HEK293T (cell line): ENCODE results near the gene NXPH4.

ENCODE experiments used
- CTCF ChIA-PET: fragments of 350-600 bp; formaldehyde crosslinking; extraction: SDS; loops from one replicate; lab custom pipeline; 2021; ENCODE audit warnings: antibody characterized with exemption, inconsistent platforms; lab: Yijun Ruan, JAX
- POLR2A ChIA-PET: fragments of 350-600 bp; formaldehyde crosslinking; extraction: SDS; loops from one replicate; lab custom pipeline; 2020; ENCODE audit warnings: antibody characterized with exemption, inconsistent platforms; lab: Yijun Ruan, JAX
- DNase-seq: peaks from one replicate; pipeline ENCODE4 v3.0.0; 2012; ENCODE audit warnings: mixed read lengths; ENCODE audit errors: extremely low spot score
- ARNT ChIP-seq: fragments of 450-650 bp; IDR thresholded peaks from 2 replicates; pipeline ENCODE4 v1.6.1; 2017; ENCODE audit warnings: mild to moderate bottlenecking
- BHLHE40 ChIP-seq: fragments of 450-650 bp; IDR thresholded peaks from 2 replicates; pipeline ENCODE4 v1.6.1; 2016; ENCODE audit warnings: mild to moderate bottlenecking, moderate library complexity, borderline replicate concordance
- CTBP1 ChIP-seq: fragments of 450-650 bp; IDR thresholded peaks from 2 replicates; pipeline ENCODE4 v1.6.1; 2016; ENCODE audit warnings: borderline replicate concordance
- ELF4 ChIP-seq: fragments of 450-650 bp; IDR thresholded peaks from 2 replicates; pipeline ENCODE4 v1.6.1; 2017; ENCODE audit warnings: antibody characterized with exemption
- FOXA1 ChIP-seq: fragments of 450-650 bp; IDR thresholded peaks from 2 replicates; pipeline ENCODE4 v1.6.1; 2016; ENCODE audit warnings: mild to moderate bottlenecking
- FOXK2 ChIP-seq: fragments of 450-650 bp; IDR thresholded peaks from 2 replicates; pipeline ENCODE4 v1.6.1; 2016; ENCODE audit warnings: mild to moderate bottlenecking
- FOXM1 ChIP-seq: fragments of 450-650 bp; IDR thresholded peaks from 2 replicates; pipeline ENCODE4 v1.6.1; 2017; ENCODE audit warnings: mild to moderate bottlenecking, borderline replicate concordance
- HDGF ChIP-seq: fragments of 450-650 bp; IDR thresholded peaks from 2 replicates; pipeline ENCODE4 v1.6.1; 2017; ENCODE audit warnings: antibody characterized with exemption, borderline replicate concordance
- L3MBTL2 ChIP-seq: fragments of 450-650 bp; conservative IDR thresholded peaks from 2 replicates; pipeline ENCODE4 v1.6.1; 2016; ENCODE audit warnings: mild to moderate bottlenecking
- NFRKB ChIP-seq: fragments of 450-650 bp; IDR thresholded peaks from 2 replicates; pipeline ENCODE4 v1.6.1; 2016; ENCODE audit warnings: mild to moderate bottlenecking, moderate library complexity
- PKNOX1 ChIP-seq: fragments of 450-650 bp; IDR thresholded peaks from 2 replicates; pipeline ENCODE4 v1.6.1; 2016
- SP1 ChIP-seq: fragments of 450-650 bp; IDR thresholded peaks from 2 replicates; pipeline ENCODE4 v1.6.1; 2017
- SUZ12 ChIP-seq: fragments of 450-650 bp; IDR thresholded peaks from 2 replicates; pipeline ENCODE4 v1.6.1; 2016; ENCODE audit warnings: mild to moderate bottlenecking
- TARDBP ChIP-seq: fragments of 450-650 bp; IDR thresholded peaks from 2 replicates; pipeline ENCODE4 v1.6.1; 2016
- ZNF384 ChIP-seq: fragments of 450-650 bp; IDR thresholded peaks from 2 replicates; pipeline ENCODE4 v1.6.1; 2016

NXPH4 gene

GRCh38 chr12:57216014-57216911 is at the start of gene NXPH4:
Gene NXPH4 (plus strand): TSS chr12:57216794. CDS start chr12:57216970, 176 bp downstream.
- POLR2A ChIA-PET = interaction anchor here (1.1 to 7.3 kb wide), 4 partner anchors 11 to 35 kb away, joined by 3 to 87 read pairs (median 3); partner anchors contain the start of genes SHMT2 and STAC3
- CTCF ChIA-PET = interaction anchor here (2.6 to 4.7 kb wide), 2 partner anchors 25 to 27 kb away, joined by 15 to 121 read pairs; a partner anchor contains a TSS
- DNase-seq = peak; percentile 58
- TF ChIP-seq FOXK2 (no peak), PKNOX1 (peak; percentile 50; the same call in 1 of the 2 replicates)

GRCh38 chr12:57166971-57167371 is 49.6 kb upstream of the NXPH4 start:
- ChIA-PET CTCF (interaction anchor here (1.0 kb wide), 1 partner anchor 9 kb away, joined by 3 read pairs; no protein-coding TSS in a partner anchor), POLR2A (no interaction called here)
- no peak for DNase-seq
- TF ChIP-seq SUZ12 (no peak), FOXK2 (no peak), PKNOX1 (no peak), ARNT (no peak), ZNF384 (no peak), SP1 (no peak), TARDBP (no peak), L3MBTL2 (no peak)

- CTCF ChIA-PET = no interaction called here
- TF ChIP-seq FOXM1 = no peak
- TF ChIP-seq ZNF384 = no peak
- no peak for TF ChIP-seq FOXK2
- TF ChIP-seq CTBP1 = no peak
- no peak for TF ChIP-seq NFRKB
- no peak for TF ChIP-seq TARDBP
- TF ChIP-seq ELF4 = no peak
- POLR2A ChIA-PET = no interaction called here
- no peak for DNase-seq
Measured at GRCh38 chr12:57168058-57168457, 48.5 kb upstream of the NXPH4 start.

GRCh38 chr12:57169046-57169795 is 47.4 kb upstream of the NXPH4 start:
- TF ChIP-seq HDGF = no peak
- POLR2A ChIA-PET = no interaction called here
- CTCF ChIA-PET = interaction anchor here (0.5 to 1.2 kb wide), 2 partner anchors 21 to 45 kb away, joined by 3 to 4 read pairs; no protein-coding TSS in a partner anchor
- no peak for DNase-seq

- ChIA-PET POLR2A (no interaction called here), CTCF (interaction anchor here (1.2 kb wide), 1 partner anchor 46 kb away, joined by 4 read pairs; no protein-coding TSS in a partner anchor)
- TF ChIP-seq FOXM1 (no peak), L3MBTL2 (no peak)
- DNase-seq = no peak
Measured at GRCh38 chr12:57169969-57170368, 46.6 kb upstream of the NXPH4 start.

- CTCF ChIA-PET = no interaction called here
- TF ChIP-seq BHLHE40 (no peak), ZNF384 (no peak), PKNOX1 (no peak), HDGF (no peak), FOXM1 (no peak), SUZ12 (no peak), ARNT (no peak), L3MBTL2 (no peak), CTBP1 (no peak), ELF4 (no peak), NFRKB (no peak), SP1 (no peak)
- DNase-seq = no peak
- POLR2A ChIA-PET = interaction anchor here (1.0 kb wide), 1 partner anchor 43 kb away, joined by 7 read pairs; the partner anchor contains the start of gene LRP1
Measured at GRCh38 chr12:57170408-57170807, 46.2 kb upstream of the NXPH4 start.

GRCh38 chr12:57170927-57171326 is 45.7 kb upstream of the NXPH4 start:
- ChIA-PET POLR2A (interaction anchor here (1.0 kb wide), 1 partner anchor 43 kb away, joined by 7 read pairs; the partner anchor contains the start of gene LRP1), CTCF (no interaction called here)
- no peak for DNase-seq
- no peak for TF ChIP-seq ARNT
- TF ChIP-seq CTBP1 = no peak
- no peak for TF ChIP-seq TARDBP
- no peak for TF ChIP-seq L3MBTL2
- no peak for TF ChIP-seq PKNOX1
- TF ChIP-seq ELF4 = no peak
- no peak for TF ChIP-seq ZNF384
- no peak for TF ChIP-seq BHLHE40
- no peak for TF ChIP-seq FOXA1
- TF ChIP-seq HDGF = no peak
- no peak for TF ChIP-seq FOXK2
- no peak for TF ChIP-seq NFRKB
